HG02623 (cell line): Measurements from ENCODE around the gene STK32B.
"Not testable (repeated sequence)": the region's sequence is repeated elsewhere in the genome, so short reads cannot be mapped to it uniquely, and the experiment has no call there.

ENCODE experiments used
- ATAC-seq: cut with Tn5 transposase; IDR thresholded peaks from one replicate; pipeline ENCODE4 v1.9.1; 2021; ENCODE audit warnings: moderate library complexity; ENCODE audit not compliant: unreplicated experiment

Gene STK32B

GRCh38 chr4:5051278-5052203, at the start of gene STK32B:
Gene STK32B (plus strand): TSS chr4:5051480.
- ATAC-seq = no peak

DNA sequence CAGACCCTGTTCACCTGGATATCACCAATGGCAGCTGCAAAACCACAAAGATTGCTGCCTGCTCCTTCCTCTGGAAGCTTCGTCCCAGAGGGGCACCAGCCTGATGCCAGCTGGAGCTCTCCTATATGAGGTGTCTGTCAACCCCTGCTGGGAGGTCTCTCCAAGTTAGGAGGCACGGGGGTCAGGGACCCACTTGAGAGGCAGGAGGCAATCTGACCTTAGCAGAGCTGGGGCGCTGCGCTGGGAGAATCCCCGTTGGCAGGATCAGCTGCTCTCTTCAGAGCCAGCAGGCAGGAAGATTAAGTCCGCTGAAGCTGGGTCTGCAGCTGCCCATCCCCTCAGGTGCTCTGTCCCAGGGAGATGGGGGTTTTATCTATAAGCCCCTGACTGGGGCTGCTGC, 49.6 kb upstream of the STK32B start:
- not testable (repeated sequence) for ATAC-seq

- no peak for ATAC-seq
Observed at GRCh38 chr4:5003372-5003857, 47.9 kb upstream of the STK32B start.

GRCh38 chr4:5003918-5004317, 47.4 kb upstream of the STK32B start:
- ATAC-seq = no peak

DNA sequence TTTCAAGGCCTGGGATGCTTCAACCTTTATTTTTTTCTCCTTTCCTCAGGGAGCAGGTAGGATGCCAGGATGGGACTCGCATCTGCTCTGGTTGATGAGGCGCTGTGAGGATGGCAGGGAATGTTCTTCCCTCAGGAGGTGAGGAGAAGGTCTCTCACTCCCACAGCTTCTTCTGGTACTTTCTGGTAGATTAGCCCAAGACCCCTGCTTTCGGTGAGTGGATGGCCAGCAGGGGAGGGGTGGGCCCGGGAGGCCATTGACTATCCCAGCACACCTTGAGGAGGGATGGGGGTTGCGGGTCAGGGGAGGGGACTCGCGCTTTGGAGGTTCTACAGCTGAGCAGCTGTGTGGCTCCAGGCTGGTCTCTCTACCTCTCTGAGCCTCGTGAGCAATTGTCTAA, 46.8 kb upstream of the STK32B start:
- ATAC-seq = no peak

DNA sequence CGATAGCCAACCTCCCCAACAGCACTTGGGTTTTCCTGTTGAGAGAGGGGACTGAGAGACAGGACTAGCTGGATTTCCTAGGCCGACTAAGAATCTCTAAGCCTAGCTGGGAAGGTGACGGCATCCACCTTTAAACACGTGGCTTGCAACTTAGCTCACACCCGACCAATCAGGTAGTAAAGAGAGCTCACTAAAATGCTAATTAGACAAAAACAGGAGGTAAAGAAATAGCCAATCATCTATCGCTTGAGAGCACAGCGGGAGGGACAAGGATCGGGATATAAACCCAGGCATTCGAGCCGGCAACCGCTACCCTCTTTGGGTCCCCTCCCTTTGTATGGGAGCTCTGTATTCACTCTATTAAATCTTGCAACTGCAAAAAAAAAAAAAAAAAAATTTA, 44.3 kb upstream of the STK32B start:
- ATAC-seq = not testable (repeated sequence)

- no peak for ATAC-seq
Observed at GRCh38 chr4:5009796-5010195, 41.5 kb upstream of the STK32B start.

- ATAC-seq = no peak
Observed at GRCh38 chr4:5010984-5011383, 40.3 kb upstream of the STK32B start.

GRCh38 chr4:5012244-5012898, 38.9 kb upstream of the STK32B start:
- ATAC-seq = no peak

- ATAC-seq = no peak
Observed at GRCh38 chr4:5012958-5013357, 38.3 kb upstream of the STK32B start.

DNA sequence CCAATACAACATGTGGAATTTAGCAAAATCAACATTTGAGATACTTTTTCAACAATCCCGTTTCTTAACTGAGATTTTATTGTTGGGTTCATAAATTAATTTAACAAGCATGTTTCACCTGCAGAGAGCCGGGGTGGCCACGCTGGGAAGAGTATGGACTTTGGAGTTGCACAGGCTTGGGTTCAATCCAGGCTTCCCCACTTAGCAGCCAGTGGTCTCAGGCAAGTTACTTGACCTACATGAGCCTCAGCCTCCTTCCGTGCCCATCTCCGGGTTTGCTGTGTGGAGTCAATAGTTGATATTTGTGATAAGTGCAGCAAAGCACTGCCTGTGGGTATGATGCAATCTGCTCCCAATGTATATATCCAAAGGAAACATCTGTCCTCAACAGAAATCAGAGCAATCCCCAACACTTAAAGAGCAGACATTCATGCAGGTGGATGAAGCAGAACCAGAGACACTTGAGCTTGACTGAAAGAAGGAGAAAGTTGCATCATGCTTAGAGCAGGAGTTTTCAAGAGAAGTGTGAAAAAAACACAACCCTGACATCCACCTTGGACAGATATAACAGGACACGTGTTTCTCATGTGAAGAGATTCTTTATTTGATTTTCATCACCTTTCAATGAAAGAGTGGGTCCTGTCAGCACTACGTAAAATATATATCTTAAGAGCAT, 37.1 kb upstream of the STK32B start:
- ATAC-seq = no peak

GRCh38 chr4:5018096-5018495, 33.2 kb upstream of the STK32B start:
- ATAC-seq = no peak

DNA sequence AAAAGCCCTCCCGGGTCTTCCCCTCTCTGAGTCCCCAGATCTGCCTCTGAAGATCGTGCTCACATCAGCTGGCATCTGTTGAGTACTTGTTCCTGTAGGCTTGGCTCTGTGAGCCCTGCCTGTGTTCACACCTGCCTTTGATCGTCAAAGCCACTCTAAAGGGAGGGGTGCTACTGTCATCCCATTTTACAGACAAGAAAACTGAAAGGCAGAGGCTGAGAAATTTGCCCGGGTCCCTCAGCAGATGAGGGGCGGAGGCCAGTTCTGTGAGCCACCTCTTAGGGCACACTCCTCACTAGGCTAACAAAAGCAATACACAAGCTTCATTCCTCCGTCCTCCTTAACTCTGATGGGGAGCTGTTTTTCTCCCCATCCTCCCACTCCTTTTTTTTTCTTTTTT, 32.7 kb upstream of the STK32B start:
- no peak for ATAC-seq

DNA sequence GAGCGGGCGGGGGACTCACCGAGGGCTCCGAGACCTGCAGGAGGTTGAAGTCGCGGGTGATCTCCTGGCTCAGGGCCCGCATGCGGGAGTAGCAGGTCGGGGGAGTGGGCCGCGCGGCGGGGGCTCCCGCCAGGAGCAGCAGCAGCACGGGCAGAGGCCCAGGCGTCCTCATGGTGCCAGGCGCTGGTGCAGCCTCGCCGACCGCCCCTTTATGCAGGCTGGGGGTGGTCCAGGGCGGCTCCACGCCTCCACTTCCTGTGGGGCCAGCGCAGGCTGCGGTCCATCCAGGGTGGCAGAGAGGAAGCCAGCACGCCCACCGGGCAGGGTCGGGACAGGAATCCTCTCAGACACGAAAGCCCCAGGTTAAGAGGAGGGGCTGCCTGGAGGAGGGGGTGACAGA, 32.0 kb upstream of the STK32B start, which contains the start of gene CYTL1:
CYTL1 (minus strand) TSS at position 185 of the 400 bp plus-strand sequence; CDS start at position 172, 13 bp downstream.
- ATAC-seq = no peak

- ATAC-seq = no peak
Observed at GRCh38 chr4:5019796-5020195, 31.5 kb upstream of the STK32B start.

GRCh38 chr4:5020341-5020740, 30.9 kb upstream of the STK32B start:
- ATAC-seq = no peak

GRCh38 chr4:5021546-5021945, 29.7 kb upstream of the STK32B start:
- ATAC-seq = no peak

GRCh38 chr4:5024673-5025072, 26.6 kb upstream of the STK32B start:
- ATAC-seq = no peak

DNA sequence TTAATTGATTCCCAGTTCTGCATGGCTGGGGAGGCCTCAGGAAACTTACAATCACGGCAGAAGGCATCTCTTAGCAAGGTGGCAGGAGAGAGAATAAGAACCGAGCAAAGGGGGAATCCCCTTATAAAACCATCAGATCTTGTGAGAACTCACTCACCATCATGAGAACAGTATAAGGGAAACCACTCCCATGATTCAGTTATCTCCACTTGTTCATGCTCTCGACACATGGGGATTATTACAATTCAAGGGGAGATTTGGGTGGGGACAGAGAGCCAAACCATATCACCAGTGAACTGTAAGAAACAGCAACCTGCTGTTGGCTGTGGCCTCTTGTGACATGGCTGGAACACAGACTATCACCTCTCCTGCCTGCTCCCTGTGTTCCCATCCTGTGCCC, 24.9 kb upstream of the STK32B start:
- no peak for ATAC-seq

DNA sequence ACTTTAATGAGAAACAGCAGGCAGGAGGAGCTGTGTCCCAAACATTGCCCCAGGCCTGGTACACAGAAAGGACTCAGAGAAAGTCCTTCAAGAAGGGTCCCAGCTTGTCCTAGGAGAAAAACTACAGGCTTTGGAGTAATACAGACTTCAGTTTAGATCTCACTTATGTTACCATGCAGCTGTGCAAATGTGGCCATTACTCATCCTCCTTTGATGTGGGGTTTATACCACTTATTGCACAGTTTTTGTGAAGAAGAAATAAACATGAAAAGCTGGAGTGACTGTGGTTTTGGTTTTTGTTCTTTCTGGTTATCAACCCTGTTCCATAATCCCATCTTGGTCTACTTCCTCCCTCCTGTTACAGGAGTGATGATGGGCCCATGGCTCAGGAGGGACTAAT, 23.9 kb upstream of the STK32B start:
- no peak for ATAC-seq

DNA sequence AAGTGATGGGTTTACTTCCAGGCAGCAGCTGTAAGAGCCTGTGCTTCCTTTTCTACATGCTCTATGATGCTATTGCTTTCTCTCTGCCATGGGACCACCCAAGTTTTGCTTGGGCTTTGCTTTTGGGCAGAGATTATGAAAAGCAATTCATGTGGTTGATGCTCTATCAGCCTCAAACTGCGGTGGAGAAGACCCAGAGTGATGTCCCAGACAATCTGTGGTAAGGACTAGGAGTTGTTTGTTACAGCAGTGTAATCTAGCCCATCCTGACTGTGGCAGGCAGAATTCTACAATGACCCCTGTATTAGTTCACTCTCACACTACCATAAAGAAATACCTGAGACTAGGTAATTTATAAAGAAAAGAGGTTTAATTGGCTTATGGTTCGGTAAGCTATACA, 22.8 kb upstream of the STK32B start:
- ATAC-seq = no peak
